Kasumi-1 (cell line): ENCODE data around the gene SDK1.

Experiments
- DNase-seq, 2 experiments: peaks; one replicate each; lab custom pipeline; 2025; lab: John Stamatoyannopoulos, UW

The SDK1 gene

GRCh38 chr7:3880228-3880987, 579.4 kb downstream of the SDK1 start:
- DNase-seq = no peak

GRCh38 chr7:3882782-3883181, 581.7 kb downstream of the SDK1 start:
- DNase-seq = no peak

DNA sequence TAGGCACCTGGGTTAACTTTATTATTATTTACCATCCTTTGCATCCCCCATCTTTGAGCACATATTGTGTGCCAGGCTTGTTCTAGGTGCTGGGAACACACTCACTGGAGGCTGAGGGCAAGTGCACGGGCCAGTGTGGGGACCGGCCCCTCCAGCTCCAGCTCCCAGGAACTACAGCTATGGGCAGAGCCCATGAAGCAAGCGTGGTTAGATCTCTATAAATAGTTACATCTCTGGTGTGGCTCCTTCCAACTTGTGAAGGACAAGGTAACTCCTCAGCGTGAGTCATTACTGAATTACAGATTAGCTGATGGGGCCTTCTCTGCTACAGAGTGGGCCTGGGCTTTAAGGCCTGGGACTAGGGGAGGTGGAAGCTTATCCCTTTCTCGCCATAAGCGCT, 583.5 kb downstream of the SDK1 start:
- no peak for DNase-seq

- DNase-seq = no peak
These were observed 586.1 kb downstream of the SDK1 start for GRCh38 chr7:3887096-3887690.

DNA sequence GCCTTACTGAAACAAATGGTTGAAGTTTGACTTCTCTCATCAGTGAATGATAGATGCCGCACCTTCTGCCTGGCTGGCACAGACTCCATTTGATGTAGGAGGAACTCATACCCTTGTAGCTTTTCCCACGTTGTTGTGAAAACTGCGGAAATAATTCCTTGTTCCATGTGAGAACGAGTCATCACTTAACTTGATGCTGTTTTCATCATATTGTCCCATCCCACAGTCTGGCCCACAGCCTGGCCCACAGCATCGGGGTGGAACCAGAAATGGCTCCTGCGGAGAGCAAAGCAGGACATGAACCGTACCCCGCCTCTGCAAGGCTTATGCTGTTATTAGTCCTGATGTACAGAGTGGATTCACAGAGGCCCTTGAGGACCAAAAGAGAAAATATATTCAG, 587.0 kb downstream of the SDK1 start:
- no peak for DNase-seq

DNA sequence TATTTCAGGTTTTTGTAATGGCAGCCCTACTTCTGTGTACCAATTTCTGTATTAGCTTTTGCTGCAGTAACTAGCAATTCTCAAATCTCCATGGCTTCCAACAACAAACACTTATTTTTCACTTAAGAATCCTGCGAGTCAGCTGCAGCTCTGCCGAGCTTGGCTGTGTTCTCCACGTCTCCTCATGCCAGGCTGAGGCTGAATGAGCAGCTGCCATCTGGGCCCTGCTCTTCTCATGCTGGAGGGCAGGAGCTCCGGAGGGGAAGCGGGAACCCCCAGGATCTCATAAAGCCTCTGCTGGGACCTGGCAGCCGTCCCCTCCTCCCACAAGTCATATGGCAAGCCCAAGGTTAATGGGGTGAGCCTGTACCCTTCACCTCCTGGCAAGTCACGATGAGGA, 591.1 kb downstream of the SDK1 start:
- no peak for DNase-seq

GRCh38 chr7:3892686-3893085, 591.6 kb downstream of the SDK1 start:
- no peak for DNase-seq

- DNase-seq = no peak
These were observed 592.2 kb downstream of the SDK1 start for GRCh38 chr7:3893151-3893788.

DNA sequence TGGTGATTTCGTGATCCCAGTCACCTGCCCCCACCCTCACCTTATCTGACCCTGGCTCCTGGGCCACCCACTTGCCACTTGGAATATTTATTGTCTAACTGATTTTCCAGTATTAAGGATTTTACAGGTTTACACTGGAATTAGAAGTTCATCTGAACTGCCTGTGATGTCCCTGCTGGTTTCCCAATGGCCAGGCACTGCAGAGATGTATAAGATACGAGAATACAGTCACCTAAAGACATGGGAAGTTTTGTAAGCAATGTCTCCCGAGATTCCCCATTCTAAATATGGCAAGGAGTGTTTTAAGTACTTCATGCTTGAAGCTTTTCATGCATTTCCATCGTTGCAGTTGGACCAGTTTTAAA, 592.7 kb downstream of the SDK1 start:
- no peak for DNase-seq

DNA sequence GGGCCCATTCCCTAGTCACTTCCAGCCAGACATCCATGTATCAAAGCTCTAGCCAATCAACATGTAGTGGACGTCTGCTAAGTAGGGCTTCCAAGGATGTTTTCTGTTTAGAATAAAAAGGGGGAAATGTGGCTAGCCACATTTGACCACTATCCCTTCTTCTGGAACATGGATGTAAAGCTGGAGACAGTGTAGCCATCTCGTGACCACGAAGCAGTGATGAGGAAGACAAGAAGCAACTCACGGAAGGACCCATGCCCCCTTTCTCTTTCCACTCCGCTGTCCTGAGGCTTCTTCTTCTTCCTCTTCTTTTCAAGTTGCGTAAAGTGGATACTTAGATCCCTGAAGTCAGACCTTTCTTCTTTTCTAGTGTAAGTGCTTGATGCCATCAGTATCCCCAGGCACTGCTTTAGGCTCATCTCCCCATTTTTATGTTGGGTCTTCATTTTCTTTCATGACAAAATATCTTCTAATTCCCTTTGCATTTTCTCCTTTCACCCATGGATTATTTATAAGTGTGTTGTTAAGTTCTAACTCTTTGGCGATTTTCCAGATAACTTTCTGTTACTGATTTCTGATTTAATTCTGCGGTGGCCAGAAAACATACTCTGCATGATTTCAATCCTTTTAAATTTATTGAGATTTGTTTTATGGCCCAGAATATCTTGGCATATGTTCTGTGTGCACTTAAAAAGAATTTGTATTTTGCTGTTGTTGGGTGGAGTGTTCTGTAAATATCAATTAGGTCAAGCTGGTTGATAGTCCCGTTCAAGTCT, 594.5 kb downstream of the SDK1 start:
- no peak for DNase-seq

DNA sequence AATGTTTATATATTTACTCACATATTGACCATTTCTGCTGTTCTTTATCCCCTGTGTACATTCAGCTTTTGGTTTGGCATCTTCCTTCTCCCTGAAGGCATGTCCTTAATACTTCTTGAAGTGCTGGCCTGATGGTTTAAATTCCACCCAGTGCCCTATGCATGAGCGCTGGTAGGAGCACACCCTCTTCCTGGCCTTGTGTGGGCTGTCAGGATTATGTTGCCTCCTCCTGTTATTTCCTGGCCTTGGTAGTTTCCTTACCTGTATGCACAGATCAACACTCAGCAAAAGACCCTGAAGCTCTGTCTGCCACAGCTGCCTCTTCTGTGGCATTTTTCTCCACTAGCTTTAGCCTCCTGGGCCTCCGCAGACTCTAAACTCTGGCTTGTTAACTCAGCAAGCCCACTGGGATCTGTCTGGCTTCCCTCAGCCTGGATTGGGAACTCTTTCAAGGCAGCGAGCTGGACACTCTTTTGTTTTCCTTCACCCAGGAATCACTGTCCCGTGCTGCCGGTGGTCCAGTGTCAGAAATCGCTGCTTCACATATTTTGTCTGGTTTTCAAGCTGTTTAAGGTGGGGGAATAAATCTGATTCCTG, 595.2 kb downstream of the SDK1 start:
- DNase-seq = no peak

GRCh38 chr7:3897430-3898372, 596.6 kb downstream of the SDK1 start:
- peak; percentile 13 to 16 for DNase-seq

GRCh38 chr7:3899559-3899991, 598.5 kb downstream of the SDK1 start:
- no peak for DNase-seq

DNA sequence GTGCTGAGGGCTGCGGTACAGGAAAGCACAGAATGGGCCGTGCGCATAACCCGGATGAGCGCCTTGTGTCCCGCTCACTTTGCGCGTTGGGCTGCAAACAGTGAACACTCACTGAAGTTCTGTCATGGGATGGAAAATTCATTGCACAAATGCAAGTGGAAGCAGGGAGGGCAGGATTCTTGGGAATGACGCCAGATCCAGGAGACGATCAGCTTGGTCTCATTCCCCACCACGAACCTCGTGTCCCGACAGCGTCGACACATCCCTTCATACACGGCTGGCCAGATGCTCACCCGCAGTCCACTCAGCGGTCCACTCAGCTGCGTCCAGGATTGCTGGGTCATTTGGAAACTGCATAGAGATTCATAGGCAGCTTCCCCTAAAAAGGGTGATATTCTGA, 607.1 kb downstream of the SDK1 start:
- DNase-seq = no peak

DNA sequence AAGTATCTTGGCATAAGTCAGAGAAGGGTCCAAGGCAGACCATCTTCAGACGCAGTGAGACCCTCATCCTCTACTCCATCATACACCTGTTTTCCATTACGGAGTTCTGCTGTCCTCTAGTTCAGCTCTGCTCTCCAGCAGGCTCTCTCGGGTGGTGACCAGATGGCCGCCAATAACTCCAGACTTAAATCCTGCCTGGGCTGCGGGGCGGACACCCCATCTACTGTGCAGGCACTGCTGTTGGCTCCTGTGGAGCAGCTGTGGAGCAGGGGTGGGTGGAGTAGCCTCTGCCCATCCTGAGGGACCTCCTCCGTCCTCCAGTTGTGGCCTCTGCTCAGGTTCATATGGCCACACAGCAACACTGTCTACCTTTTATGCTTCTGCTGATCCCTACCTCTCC, 608.1 kb downstream of the SDK1 start:
- DNase-seq = no peak

GRCh38 chr7:3910054-3910453, 609.0 kb downstream of the SDK1 start:
- no peak for DNase-seq

GRCh38 chr7:3911685-3912084, 610.6 kb downstream of the SDK1 start:
- no peak for DNase-seq

DNA sequence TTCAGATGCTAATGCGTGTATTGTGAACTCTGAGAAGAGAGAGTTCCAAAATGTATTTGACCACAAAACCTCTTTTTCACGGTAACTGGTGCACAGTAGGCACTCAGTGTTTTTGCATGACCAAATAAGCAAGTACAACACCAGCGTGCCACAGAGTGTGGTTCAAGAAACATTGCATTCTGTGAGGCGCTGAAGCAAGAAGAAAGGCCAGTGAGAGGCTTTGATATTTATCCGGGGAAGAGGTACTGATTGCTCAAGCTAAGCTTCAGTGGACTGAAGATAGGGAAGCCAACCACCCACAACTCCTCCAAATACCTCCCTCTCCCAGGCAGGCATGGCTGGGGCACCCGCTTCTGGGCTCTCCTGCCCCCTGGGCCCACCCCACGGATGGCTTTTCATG, 611.2 kb downstream of the SDK1 start:
- DNase-seq = no peak

- no peak for DNase-seq
These were observed 613.2 kb downstream of the SDK1 start for GRCh38 chr7:3914051-3914775.

DNA sequence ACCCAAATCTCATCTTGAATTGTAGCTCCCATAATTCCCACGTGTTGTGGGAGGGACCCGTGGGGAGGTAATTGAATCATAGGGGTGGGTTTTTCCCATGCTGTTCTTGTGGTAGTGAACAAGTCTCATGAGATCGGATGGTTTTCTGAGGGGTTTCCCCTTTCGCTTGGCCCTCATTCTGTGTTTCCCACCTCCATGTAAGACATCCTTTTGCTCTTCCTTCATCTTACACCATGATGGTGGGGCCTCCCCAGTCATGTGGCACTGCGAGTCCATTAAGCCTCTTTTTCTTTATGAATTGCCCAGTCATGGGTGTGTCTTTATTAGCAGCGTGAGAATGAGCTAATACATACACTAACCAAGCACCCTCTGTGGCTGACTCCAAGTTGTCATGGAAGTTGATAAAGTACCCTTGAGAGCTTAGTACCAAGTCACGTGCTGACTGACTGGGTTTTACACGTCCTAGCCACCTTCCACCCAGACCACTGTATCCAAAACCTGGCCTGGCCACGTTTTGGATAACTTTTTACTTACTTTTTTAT, 614.4 kb downstream of the SDK1 start:
- DNase-seq = no peak
